HG02938 (cell line): ENCODE results near the gene ZG16B.

Source experiments
- ATAC-seq: cut with Tn5 transposase; IDR thresholded peaks from one replicate; pipeline ENCODE4 v1.9.1; 2021; ENCODE audit warnings: mild to moderate bottlenecking, moderate library complexity; ENCODE audit not compliant: unreplicated experiment

The ZG16B gene, protein sequence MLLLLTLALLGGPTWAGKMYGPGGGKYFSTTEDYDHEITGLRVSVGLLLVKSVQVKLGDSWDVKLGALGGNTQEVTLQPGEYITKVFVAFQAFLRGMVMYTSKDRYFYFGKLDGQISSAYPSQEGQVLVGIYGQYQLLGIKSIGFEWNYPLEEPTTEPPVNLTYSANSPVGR

DNA sequence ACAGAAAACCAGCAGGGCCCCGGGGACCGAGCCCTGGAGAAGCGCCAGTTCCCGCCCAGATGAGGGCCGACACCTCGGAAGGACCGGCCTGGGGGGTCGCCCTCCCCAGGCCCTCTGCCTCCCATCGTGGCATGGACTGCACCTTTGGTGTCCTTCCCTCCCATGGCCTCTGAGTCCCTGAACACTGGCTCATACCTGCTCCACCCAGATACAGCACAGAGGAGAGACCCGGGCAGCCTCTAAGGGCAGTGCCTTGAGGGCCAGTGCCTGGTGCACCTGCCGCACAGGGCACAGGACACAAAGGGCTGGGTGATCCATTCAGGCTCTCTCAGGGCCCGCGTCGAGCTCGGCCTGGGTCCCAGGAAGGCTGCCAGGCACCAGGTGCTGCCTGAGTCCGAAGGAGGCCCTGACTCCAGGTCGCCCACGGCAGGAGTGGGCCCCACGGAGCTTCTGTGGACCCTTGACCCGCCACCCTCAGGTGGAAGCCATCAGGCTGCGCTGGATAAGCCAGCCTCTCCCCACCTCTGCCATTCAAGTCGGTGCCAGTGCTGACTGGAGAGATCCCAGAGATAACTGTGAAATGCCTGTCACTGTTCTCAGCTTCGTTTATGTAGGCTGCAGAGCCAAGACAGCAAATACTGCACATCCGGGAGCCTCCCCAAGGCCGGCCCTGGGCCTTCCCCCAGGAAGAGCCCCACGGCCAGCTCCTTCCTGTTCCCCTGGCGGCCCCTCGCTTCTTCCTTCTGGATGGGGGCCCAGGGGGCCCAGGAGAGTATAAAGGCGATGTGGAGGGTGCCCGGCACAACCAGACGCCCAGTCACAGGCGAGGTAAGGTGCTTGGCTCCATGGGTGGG lies at the start of gene ZG16B:
ZG16B (plus strand) TSS at position 803 of the 854 bp plus-strand sequence. CDS start 139 bp downstream, outside the sequence.
- no peak for ATAC-seq

DNA sequence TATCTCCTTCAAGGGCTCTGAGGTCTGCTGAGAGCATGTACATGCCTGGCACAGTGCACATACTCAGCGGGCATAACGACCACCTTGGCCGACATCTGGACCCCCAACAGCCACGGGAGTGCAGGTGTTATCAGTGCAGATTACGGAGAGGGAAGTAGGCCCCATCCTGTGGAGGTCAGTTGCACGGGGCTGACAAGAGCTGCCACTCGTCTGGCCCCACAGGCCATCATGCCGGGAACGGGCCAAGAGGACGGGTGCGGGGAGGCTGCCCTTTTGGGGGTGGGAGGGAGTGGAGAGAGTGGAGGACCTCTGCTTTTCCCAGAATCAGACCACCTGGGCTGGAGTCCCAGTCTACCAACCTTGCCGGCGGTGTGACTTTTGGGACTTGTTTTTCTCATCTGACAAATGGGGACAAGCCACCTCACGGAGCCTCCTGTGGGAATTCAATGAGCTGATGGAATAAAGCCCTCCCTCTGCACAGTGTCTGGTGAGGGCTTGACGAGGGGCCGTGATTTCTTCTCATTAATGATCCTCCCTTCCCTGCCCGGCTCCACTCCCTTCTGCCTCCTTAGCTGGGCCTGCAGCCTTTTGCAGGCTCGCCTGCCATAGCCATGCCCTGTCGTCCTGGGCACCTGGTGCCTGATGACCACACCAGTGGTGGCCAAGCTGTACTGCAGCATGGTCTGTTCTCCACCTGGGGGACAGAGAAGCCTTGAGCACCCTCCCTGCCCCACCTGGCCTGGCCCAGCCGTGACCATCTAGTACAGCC lies 47.3 kb upstream of the ZG16B start:
- ATAC-seq: no peak

GRCh38 chr16:2783581-2784357 lies 46.3 kb upstream of the ZG16B start:
- no peak for ATAC-seq

- ATAC-seq: no peak
Measured at GRCh38 chr16:2784358-2785100, 45.6 kb upstream of the ZG16B start.

GRCh38 chr16:2785101-2785991 lies 44.8 kb upstream of the ZG16B start:
- ATAC-seq: no peak

DNA sequence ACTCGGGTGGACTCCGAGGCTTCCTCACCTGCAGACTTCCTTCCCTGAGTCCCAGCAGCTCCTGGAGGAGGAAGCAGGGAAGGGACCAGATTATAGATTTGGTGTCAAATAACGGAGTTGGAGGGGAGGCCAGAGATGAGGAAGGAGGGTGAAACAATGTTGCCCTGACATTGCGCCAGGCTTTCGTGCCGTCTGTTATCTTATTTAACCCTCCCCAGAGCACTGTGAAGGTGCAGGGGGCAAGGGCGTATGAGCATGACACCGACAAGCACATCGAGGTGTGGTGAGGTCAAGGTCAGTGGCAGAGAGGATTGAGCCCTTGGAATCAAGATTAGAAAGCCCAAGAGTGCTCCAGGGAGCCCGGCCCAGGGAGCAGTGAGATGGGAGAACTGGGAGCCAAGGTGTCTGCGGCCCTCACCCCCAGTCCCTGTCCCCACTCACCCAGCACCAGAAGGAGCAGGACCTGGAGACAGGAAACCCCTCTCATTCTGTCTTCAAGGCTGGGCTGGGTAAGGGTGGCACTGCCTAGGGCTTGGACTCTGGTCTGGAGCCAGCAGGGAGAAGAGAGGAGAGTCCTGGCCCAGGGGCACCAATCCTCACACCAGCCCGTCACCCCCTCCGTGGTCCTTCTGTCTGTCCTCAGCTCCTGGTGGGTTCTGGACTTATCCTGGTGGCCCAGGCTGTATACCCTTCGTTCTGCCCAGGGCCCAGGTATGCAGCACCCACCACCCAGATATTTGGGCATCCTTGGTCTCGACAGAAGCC lies 43.9 kb upstream of the ZG16B start:
- ATAC-seq: no peak

GRCh38 chr16:2786826-2787151 lies 43.3 kb upstream of the ZG16B start:
- ATAC-seq: no peak

GRCh38 chr16:2787406-2787805 lies 42.7 kb upstream of the ZG16B start, which contains the start of gene PRSS33:
TSS of gene PRSS33 (minus strand) at chr16:2787560. CDS start at chr16:2786547, 1,013 bp downstream.
- ATAC-seq: no peak

DNA sequence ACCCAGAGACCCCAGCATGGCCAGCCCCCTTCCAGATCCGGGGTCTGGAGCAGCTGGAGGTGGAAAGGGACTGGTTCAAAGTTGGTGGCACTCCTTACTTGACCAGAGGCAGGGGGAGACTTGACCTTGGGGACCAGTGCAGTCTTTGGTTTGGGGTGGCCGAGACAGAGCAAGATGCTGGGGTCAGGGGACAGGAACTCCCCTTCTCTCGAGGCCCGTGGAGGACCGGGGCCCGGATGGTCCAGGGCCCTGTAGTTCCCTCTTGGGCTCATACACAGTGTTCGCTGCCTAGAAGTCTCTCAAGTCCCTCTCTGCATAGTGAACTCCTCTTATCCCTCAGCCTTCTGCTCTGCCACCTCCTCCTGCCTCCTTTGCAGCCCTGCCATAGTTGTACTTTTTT lies 42.1 kb upstream of the ZG16B start:
- no peak for ATAC-seq

DNA sequence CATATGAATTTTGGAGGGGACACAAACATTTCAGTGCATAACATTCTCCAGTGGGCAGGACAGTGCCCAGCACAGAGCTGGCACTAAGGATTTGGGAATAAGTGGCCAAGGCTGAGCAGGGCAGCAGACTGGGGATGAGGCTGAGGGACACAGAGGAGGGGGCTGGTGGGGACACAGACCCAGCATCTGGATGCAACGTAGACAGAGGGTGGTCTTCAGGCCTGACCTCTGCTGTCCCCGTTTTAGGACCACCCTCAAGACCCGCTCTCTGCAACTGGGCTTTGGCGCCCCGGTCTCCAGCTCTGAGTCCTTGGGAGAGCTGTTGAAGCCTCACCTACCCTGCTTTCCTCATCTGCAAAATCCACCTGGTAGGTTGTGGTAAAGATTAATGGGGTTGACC lies 39.5 kb upstream of the ZG16B start:
- ATAC-seq: no peak

DNA sequence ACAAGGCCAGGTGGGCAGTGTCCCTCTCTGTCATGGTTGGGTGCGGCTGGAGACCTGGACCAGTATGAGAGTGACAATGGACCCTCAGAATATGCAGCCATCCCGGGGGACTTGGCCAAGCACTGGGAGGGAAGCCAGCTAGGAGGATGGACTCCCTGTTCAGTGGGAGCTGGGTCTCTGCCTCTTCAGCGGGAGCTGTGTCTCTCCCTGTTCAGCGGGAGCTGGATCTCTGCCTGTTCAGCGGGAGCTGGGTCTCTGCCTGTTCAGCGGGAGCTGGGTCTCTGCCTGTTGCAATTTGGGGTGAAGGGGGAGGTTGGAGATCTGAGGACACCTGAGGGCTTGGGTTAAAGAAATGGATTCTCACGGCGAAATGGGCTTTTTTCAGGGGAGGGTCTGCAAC lies 38.9 kb upstream of the ZG16B start:
- no peak for ATAC-seq

DNA sequence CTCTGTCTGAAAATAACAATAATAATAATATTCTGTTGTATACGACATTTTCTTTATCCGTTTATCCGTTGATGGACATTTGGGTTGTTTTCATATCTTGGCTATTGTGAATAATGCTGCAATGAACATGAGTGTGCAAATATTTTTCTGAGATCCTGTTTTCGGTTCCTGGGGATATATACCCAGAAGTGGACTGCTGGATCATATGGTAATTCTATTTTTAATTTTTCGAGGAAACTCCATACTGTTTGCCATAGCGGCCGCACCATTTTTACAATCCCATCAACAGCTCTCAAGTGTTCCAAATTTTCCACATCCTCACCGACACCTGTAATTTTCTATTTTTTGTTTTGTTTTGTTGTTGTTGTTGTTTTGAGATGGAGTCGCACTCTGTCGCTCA lies 37.2 kb upstream of the ZG16B start:
- no peak for ATAC-seq

DNA sequence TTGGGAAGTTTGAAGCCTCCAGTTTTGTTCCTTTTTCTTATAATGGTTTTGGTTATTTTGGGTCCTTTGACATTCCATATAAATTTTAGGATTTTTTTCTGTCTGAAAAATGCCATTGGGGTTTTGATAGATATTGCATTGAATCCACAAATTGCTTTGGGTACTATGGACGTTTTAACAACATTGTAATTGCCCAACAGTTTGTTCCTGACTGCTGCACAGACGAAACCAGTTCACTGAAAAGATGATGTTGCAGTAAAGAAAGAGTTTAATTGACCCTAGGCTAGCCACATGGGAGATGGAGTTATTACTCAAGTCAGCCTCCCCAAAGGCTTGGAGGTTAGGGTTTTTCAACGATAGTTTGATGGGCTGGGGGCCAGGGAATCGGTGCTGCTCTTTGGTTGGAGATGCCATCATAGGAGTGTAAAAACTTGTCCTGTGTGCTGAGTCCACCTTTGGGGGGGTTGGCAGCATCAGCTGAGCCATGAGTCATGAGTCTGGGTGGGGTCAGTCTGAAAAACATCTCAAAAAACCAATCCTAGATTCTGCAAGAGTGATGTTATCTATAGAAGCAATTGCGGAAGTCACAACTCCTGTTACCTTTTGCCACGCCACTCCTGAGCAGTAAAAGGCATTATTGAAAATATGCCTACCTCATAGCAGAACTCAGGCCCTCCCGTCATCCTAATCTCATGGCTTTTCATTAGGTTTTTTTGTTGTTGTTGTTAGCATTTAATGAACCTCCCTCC lies 34.5 kb upstream of the ZG16B start:
- no peak for ATAC-seq

- ATAC-seq: no peak
Measured at GRCh38 chr16:2798723-2799204, 31.3 kb upstream of the ZG16B start.

DNA sequence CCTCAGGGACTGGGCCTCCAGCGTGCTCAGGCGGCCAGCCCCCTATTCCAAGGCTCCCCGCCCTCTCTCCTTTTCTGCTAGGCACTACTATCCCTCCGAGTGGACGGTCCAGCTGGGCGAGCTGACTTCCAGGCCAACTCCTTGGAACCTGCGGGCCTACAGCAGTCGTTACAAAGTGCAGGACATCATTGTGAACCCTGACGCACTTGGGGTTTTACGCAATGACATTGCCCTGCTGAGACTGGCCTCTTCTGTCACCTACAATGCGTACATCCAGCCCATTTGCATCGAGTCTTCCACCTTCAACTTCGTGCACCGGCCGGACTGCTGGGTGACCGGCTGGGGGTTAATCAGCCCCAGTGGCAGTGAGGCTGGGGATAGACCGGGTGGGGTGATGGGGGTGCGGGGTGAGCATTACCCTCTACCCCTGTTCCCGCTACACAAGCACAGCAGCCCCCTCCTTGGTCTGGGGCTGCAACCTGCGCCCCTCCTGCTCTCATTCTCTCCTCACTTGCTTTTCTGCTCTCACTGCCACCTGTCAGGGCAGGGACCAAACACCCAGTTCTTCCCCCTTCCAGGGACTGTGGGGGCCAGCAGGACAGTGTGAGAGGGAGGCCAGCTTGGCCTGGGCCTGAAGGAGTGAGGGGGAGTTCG lies 30.8 kb upstream of the ZG16B start:
- no peak for ATAC-seq

- no peak for ATAC-seq
Measured at GRCh38 chr16:2799859-2800226, 30.3 kb upstream of the ZG16B start.

- no peak for ATAC-seq
Measured at GRCh38 chr16:2803545-2804195, 26.4 kb upstream of the ZG16B start.
